Activated T-cell treated with anti-CD3 and anti-CD28 coated beads for 1 hour (primary cell): ENCODE measurements around the gene SIRT3.

Source experiments
- DNase-seq: peaks from one replicate; pipeline ENCODE4 v3.0.0-alpha.2; 2020; ENCODE audit warnings: low read depth

The SIRT3 gene

GRCh38 chr11:215581-216037, 20.5 kb downstream of the SIRT3 start:
- DNase-seq: no peak

- DNase-seq: no peak
These were observed 22.1 kb downstream of the SIRT3 start for GRCh38 chr11:214083-214482.

- no peak for DNase-seq
These were observed 23.0 kb downstream of the SIRT3 start for GRCh38 chr11:213111-213510.

GRCh38 chr11:212150-213100, 23.7 kb downstream of the SIRT3 start:
- no peak for DNase-seq

GRCh38 chr11:211741-212140, 24.4 kb downstream of the SIRT3 start:
- DNase-seq: no peak

GRCh38 chr11:211295-211694, 24.8 kb downstream of the SIRT3 start:
- no peak for DNase-seq

- DNase-seq: no peak
These were observed 25.4 kb downstream of the SIRT3 start for GRCh38 chr11:210803-211180.

GRCh38 chr11:210122-210802, 25.9 kb downstream of the SIRT3 start:
- DNase-seq: no peak

GRCh38 chr11:209275-210121, 26.6 kb downstream of the SIRT3 start:
- DNase-seq: no peak

GRCh38 chr11:208917-209260, 27.3 kb downstream of the SIRT3 start:
- no peak for DNase-seq

- DNase-seq: peak; percentile 75
These were observed 27.8 kb downstream of the SIRT3 start for GRCh38 chr11:208181-208916.

GRCh38 chr11:207863-208180, 28.3 kb downstream of the SIRT3 start:
- no peak for DNase-seq

GRCh38 chr11:207208-207862, 28.8 kb downstream of the SIRT3 start, which contains the start of the genes BET1L and RIC8A:
TSS of gene BET1L (minus strand) at chr11:207399. CDS start at chr11:207321, 78 bp downstream.
TSS of gene RIC8A (plus strand) at chr11:207708. CDS start at chr11:208855, 1,147 bp downstream.
- DNase-seq: peak; percentile 93

GRCh38 chr11:206526-207207, 29.5 kb downstream of the SIRT3 start:
- no peak for DNase-seq

GRCh38 chr11:206002-206384, 30.1 kb downstream of the SIRT3 start:
- DNase-seq: no peak

GRCh38 chr11:205221-206001, 30.7 kb downstream of the SIRT3 start:
- DNase-seq: no peak

GRCh38 chr11:204587-205109, 31.5 kb downstream of the SIRT3 start:
- DNase-seq: no peak

- DNase-seq: no peak
These were observed 32.1 kb downstream of the SIRT3 start for GRCh38 chr11:203945-204586.
